HG03135 (cell line): ENCODE measurements around the gene ARSI.

Experiments used
- ATAC-seq: cut with Tn5 transposase; IDR thresholded peaks from one replicate; pipeline ENCODE4 v1.9.1; 2021; ENCODE audit warnings: mild to moderate bottlenecking, moderate library complexity; ENCODE audit not compliant: unreplicated experiment

The ARSI gene

GRCh38 chr5:150295172-150295634, 7.5 kb downstream of the ARSI start:
- no peak for ATAC-seq

DNA sequence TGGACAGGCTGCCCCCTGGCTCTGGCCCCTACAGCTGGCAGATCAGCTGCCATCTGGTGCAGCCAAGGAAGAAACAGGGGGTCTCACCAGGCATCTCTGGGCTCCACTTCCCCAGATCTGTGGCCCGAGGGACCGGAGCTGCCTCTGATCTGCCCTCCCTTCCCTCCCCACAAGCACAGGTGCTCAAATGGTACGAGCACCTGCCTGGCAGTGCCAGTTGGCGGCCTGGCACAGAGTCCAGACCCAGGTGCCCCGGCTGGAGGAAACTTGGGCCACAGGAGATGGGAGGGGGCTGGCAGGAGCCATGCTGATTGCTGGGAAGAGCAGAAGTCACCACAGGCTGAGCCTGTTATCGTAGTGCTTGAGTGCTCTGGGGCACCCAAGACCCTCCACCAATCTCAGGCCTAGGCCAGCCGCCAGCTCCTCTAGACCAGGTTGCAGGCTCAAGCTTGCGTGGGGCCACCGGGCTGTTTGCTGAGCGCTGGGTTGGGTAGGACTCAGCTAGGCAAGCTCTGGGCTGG, 8.1 kb downstream of the ARSI start:
- ATAC-seq, result no peak

- no peak for ATAC-seq
These were observed 9.4 kb downstream of the ARSI start for GRCh38 chr5:150293091-150293941.

- ATAC-seq, result no peak
These were observed 11.0 kb downstream of the ARSI start for GRCh38 chr5:150291388-150292385.

- ATAC-seq, result no peak
These were observed 12.9 kb downstream of the ARSI start, which contains the start of gene CAMK2A for GRCh38 chr5:150289551-150290390. Gene CAMK2A (minus strand): TSS chr5:150289773. CDS start chr5:150289625, 148 bp downstream.

GRCh38 chr5:150288791-150289190, 13.9 kb downstream of the ARSI start:
- no peak for ATAC-seq

DNA sequence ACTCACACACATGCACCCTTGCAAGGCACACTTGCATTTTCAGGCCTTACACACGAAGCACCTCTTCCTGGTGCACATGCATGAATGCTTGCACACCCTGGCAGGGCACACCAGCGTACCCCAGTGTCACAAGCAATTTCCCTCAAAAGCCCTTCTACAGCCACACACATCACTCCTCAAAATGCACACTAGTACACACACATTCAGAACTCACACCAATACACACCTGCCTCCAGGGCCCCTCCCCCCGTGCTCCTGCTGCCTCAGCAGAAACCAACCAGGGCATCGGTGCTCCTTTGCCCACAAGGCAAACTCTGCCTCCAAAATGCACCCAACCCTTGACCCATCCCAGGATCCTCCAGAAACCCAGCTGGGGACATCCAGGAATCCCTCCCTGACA, 14.3 kb downstream of the ARSI start:
- ATAC-seq, result no peak

DNA sequence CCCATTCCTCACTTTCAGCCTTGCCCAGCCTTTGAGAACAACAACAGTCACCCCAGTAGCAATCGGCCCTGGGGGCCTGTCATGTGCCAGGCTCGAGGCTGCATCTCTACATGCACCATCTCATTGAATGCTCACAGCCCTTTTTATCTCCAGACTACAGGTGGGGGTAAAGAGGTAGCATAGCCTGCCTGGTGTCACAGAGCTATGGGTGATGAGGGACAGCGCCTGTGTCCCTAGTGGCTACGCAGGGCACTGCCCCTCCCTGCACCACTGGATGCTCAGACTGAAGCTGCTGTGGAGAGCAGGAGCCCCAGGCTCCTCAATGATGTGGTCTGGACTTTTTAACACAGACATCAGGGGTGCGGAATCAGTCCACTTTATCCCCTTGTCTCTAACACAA, 15.9 kb downstream of the ARSI start:
- ATAC-seq, result no peak

GRCh38 chr5:150285114-150285513, 17.6 kb downstream of the ARSI start:
- no peak for ATAC-seq

DNA sequence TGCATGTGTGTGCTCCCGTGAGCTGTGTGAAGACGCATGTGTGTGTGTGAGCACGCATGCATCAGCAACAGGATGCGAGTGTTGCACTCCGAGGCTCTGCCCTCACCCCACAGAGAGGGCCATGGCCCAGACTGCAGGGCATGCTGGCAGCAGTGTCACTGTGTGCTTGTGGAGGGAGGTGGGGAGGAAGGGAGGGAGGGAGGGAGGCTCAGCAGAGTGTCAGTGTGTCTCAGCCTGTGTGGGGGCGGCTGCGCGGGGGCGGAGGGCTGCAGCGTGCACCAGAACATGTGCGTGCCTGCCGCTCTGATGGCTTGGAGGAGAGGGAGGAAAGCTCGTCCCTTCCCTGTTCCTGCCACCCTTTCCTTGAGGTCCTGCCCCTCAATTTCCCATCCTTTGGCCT, 18.4 kb downstream of the ARSI start:
- no peak for ATAC-seq

- no peak for ATAC-seq
These were observed 18.8 kb downstream of the ARSI start for GRCh38 chr5:150283904-150284303.

DNA sequence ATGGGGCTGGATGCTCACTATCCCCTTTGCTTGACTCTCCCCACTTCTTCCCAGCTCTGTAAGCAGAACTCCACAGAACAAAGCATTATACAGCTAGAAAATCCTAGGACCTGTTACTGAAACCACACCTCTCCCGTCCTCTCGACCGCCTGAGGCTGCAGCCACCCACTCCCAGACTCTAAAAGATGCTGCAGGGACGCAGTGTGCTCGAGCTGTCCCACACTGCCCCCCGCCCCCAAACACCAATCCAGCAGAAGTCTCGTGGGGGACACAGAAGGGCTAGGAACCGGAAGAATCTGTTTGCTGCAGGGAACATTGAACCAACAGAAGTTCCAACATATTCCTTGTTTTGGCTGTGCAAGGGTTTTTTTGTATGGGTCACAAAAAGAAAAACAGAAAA, 20.7 kb downstream of the ARSI start:
- no peak for ATAC-seq

DNA sequence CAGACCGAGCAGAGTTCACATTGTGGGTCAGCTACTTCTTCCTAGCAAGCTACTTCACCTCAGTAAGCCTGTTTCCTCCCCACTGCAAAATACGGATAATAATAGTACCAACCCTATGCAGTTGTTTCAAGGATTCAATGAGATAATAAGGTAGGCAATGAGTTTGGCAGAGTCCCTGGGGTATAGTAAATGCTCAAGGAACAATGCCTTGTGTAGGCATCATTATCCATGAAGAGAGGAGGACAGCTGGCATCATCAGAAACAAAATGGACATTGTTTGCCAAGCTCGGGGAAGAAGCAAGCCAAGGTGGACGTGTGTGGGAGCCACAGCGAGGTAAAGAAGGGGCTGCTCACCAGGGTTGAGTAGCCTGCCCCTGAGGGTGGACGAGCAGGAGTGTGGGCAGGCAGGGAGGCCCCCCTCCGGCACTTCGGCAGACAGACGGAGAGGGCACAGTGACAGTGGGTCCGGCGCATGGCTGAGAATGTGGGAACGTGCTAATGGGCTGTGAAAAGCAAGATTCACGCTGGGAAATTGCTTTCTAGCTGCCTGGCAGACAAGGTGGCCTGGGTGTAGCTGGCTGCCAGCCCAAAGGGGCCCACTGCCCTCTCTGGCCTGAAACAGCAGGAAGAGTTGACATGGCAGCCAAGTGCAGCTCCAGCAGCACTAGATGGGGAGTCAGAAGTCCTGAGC, 23.2 kb downstream of the ARSI start:
- no peak for ATAC-seq

DNA sequence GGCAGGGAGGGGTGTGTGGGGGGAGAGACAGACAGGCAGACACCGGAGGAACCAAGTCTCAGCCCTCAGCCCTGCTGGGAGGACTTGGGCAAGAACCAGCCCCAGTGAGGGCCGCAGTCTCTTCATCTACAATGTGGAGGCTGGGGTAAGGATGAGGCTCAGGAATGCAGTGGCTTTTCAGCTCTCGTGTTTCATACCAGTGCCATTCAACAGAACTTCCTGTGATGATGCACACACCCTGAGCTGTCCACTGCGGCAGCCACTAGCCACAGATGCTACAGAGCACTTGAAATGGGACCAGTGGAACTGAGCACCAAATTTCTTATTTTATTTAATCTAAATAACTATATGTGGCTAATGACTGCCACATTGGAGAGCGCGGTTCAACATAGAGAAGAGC, 23.8 kb downstream of the ARSI start:
- ATAC-seq, result no peak

DNA sequence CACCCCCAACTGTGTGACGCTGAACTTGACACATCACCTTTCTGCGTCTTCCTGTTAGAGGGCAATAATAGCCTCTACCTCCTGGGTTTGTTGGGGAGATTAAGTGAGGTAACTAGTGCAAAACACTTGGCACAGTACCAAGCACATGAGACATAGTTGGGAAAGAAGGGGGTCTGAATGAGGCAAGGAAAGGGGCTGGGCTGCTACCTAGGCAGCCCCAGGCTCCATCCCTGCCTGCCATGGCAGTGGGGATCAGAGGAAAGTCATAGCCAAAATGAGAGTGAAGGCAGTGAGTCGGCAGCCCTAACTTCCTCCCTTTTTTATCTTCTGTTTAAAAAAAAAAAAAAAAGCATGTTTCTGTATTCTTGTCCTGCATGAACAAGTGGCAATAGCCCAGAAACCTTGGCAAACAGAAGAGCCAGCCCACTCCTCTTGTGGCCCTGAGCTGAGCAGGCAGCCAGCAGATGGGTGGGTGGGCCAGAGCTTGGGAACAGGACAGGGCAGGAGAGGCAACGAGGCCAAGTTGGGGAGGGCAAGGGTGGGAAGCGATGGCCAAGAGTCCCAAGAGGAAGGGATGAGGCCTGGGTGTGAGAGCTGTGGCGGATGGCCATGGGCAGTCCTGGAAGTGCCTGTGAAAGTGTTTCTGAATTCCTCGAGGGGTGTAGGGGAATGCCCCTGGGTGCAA, 24.5 kb downstream of the ARSI start:
- ATAC-seq, result no peak

- ATAC-seq, result no peak
These were observed 25.7 kb downstream of the ARSI start for GRCh38 chr5:150277043-150277442.

DNA sequence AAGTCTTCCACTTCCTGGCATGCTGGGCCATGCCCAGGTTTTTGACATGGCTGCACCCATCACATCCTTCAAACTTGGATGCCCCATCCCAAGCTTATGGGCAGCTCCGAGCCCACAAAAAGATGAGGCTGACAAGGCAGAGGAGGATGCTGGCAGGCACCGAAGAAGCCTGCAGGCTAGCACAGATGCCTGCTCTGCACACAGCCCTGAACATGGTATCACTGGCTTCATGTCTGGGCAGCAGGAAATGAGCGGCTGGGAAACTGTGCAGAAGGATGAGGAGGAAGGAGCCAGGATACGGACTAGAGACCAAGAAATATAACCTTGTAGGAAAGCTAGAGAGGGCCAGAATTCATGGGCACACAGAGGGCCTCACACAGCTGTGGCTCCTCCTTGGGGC, 27.9 kb downstream of the ARSI start:
- ATAC-seq, result no peak

DNA sequence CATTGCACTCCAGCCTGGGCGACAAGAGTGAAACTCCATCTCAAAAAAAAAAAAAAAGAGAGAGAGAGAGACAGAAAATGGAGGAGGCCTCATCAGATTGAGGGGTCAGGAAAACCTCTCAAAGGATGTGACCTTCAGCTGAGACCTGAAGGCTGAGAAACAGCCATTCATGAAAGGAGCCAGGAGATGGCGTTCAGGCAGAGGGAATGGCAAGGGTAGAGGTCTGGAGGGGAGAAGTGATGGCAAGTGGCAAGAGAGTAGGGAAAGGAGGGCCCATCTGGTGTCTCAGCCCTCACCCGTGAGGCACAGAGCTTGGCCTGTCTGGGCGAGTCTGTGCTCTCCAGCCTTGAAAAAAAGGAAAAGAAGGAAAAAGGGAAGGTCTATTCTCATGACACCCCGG, 30.2 kb downstream of the ARSI start:
- ATAC-seq, result no peak

DNA sequence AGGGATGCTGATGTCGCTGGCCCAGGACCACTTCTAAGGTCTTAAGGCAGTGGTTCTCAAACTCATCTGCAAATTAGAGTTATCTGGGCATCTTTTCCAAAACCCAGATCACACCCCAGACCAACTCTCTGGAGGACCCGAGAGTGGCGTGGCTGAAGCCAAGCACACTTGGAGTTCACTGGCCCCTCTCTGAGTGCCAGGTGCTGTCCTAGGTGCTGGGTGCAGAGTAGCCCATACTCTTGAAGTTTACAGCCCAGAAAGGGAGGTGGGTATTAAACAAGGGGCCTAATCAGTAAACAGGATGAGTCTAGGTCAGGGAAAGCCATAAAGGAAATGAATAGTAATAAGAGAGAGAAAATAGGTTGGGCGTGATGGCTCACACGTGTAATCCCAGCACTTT, 30.8 kb downstream of the ARSI start:
- ATAC-seq, result no peak
